NCI-H2196 (cell line): ENCODE results near the gene AFG1L.
"Not testable (repeated sequence)": the region's sequence is repeated elsewhere in the genome, so short reads cannot be mapped to it uniquely, and the experiment has no call there.

Source experiments
- DNase-seq: peaks from one replicate; lab custom pipeline; 2025; ENCODE audit not compliant: unreplicated experiment; lab: John Stamatoyannopoulos, UW

The AFG1L gene

DNA sequence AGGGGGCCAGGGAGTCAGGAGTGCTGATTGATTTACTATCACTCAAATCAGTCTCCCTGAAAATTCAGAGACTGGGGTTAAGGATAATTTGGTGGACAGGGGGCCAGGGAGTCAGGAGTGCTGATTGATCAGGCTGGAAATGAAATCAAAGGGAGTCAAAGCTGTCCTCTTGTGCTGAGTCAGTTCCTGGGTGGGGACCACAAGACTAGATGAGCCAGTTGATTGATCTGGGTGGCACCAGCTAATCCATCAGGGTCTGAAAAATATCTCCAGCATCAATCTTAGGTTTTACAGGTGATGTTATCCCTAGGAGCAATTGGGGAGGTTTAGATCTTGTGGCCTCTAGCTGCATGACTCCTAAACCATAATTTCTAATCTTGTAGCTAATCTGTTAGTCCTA, 6.1 kb upstream of the AFG1L start:
- no peak for DNase-seq

DNA sequence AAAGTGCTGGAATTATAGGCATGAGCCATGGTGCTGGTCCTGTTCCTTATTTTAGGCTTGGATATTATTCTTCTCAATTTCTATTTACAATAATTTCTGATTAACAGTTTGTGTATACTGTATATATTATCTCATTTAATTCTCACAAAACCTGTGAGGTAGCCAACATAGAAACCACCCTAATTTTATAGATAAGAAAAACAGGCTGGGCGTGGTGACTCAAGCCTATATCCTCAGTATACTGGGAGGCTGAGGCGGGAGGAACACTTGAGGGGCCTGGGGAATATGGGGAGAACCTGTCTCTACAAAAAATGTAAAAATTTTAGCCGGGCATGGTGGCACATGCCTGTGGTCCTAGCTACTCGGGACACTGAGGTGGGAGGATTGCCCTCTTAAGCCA, 3.8 kb upstream of the AFG1L start:
- no peak for DNase-seq

DNA sequence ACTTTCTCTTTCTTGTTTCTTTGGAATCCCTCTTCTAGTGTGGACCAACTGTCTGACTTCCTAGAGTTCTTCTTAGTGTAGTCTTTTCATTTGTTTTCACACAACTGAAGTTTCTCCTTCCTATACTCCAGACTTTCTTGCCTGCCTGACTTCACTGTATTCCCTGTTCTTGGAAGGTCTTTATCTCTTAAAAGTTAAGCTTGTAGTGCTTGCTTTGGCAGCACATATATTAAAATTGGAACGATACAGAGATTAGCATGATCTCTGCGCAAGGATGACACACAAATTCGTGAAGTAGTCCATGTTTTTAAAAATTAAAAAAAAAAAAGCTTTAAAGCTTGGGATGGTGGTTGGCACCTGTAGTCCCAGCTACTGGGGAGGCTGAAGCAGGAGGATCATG, 2.3 kb upstream of the AFG1L start:
- not testable (repeated sequence) for DNase-seq

DNA sequence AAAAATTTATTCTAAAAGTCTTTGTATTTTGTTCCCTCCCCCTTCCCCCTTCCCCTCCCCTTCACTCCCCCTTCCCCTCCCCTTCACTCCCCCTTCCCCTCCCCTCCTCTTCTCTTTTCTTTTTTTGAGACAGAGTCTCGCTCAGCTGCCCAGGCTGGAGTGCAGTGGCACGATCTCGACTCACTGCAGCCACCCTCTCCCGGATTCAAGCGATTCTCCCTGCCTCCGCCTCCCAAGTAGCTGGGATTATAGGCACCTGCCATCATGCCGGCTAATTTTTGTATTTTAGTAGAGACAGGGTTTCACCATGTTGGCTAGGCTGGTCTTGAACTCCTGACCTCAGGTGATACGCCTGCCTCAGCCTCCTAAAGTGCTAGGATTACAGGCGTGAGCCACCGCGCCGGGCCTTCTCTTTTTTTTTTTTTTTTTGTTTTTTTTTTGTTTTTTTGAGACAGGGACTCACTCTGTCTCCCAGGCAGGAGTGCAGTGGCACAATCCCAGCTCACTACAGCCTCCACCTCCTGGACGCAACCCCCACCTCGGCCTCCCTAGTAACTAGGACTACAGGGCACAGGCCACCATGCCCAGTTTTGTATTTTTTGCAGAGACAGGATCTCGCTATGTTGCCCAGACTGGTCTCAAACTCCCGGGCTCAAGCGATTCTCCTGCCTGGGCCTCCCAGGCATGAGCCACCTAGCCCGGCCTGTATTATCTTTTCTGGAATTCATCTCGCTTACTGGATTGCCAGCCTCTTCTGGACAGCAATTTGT, 1.1 kb upstream of the AFG1L start:
- DNase-seq = no peak

DNA sequence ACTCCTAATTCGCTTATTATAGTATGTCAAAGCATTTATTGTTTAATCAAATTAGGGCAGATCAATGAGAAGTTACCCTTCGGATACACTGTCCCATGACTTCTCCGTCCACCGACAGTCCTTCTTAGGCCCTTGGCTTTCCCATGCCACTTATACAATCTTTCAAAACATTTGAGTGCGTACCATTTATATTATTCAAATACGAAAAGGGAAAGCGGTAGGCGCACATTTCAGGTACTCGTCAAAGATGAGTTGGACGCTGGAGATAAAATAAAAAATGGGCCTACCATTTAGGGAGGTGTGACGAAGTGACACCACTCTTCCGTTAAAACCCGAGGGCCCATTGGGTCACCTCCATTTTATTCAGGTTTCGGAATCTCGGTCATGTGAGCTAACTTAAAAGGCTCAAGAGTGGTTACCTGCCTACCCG, 542 bp upstream of the AFG1L start:
- no peak for DNase-seq

DNA sequence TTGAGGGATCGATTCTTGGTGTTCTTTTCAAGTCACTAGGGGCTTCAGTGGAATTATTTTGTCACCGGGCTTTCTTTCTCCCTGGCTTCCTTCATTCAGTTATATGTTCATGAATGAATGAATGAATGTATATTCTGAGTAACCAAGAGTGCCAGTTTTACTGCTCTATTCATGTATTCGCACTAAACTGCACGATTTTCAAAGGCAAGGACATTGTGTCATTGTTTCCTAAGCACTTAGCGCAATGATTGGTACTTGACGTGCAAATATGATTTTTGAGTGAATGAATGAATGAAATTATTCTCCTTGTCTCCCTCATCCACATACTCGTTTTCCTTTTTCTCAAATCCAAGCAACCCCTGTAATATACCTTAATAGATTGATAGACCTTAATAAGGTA, 822 bp downstream of the AFG1L start:
- peak; percentile 25 for DNase-seq

DNA sequence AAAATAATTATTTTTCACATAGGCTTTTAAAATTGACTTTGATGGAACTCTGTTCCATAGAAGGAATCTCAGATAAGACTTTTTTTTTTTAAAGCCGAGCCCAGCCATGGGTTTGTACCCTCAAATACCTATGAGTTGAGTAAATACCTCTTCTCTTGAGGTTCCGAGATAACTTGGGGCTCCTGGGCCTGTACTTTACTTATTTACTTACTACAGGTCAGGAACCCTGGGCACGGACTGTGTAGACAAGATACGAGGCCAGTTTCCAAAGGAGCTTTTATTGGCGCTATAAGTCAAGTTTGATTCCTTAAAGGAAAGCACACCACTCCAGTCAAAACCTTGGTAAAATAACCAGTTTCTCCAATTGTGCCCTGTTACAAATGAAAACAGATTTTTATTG, 7.5 kb downstream of the AFG1L start:
- DNase-seq = no peak

DNA sequence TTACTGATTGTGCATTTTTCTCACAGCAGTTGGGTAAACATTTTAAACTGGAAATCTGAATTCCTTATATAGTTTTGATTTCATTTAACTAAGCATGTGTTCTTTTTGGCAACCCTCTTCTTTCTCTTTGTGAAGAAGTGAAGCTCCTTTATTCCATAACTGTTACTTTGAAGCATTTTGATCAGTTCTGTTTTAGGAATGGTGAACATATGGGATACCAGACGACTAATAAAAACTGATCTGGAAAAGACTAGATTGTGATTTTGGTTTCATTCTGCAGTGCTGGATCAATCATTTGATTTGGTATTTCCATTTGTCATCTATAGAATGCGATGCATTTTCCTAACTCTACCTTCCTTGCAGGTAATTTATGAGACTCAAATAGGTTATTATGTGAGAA, 9.8 kb downstream of the AFG1L start:
- no peak for DNase-seq

DNA sequence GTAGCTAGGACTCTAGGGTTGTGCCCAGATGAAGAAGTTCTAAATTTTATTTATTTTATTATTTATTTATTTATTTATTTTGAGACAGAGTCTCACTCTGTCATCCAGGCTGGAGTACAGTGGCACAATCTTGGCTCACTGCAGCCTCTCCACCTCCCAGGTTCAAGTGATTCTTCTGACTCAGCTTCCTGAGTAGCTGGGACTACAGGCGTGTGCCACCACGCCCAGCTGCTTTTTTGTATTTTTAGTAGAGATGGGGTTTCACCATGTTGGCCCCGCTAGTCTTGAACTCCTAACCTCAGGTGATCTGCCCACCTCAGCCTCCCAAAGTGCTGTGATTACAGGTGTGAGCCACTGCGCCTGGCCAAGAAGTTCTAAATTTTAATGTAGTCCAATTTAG, 13.8 kb downstream of the AFG1L start:
- DNase-seq = not testable (repeated sequence)

DNA sequence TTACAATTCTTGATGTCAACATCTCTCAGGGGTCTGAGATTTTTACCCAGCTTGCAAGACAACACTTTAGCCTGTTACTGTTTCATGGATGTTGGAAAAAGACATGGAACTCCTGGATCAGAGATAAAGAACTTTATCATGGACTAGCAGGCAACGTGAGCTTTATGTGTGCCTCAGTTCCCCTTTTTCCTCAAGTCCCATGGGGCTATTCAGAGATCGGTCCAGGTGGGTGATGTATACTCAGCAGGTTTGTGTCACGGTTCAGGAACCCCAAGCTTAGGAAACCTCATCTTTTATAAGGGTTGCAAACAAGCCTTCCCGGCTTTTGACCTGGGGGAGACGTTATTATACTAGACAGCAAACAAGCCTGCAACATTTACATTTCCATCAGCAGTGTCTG, 15.0 kb downstream of the AFG1L start:
- DNase-seq = no peak

DNA sequence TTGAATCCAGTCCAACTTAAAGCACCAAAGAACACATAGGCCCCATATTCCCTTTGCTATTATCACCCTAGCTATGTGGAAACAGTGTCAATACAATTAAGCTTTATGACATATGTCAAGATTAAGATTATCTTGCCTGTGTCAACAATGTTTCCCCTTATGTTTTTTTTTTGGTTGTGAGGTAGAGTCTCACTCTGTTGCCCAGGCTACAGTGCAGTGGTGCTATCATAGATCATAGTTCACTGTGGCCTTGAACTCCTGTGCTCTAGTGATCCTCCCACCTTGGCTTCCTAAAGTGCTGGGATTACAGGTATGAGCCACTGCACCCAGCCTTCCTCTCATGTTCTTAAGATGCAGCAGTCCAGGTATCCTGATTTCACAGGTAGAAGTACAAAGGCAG, 17.8 kb downstream of the AFG1L start:
- DNase-seq = no peak

DNA sequence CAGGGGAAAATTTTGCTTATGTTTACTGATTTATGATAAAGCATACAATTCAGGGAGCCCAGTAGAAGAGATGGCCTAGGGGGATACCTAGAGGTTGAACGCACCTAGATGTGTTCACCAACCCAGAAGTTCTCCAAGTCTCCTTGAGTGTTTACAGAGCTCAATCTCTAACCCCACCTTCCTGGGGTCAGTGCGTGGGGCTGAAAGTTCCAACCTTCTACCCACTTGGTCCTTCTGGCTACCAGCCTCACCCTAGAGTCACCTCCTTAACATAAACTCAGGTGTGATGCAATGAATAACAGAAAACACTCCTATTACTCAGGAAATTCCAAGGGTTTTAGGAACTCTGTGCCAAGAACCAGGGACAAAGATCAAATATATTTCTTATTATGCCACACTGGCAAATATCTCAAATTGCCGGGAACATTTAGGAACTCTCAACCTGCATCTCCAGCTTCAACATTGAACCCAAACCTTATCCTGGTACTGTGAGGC, 26.4 kb downstream of the AFG1L start:
- no peak for DNase-seq

DNA sequence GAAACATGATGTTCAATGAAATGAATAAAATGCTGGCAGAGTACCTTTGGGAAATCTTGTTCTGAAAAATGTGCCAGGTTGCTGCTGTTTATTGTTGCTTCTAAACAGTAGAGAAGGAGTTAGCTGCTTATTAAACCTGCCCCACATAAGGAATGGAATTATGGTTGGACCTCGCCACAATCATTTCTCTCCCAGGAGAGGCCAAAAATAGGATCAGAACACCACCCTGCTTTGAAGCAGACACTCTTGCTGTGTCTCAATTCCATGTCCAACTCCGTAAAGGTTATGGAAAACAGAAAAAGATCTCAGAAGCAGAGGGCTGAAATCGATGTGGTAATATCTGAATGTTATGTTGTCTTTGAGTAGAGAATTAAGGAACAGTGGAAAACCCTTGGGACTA, 27.9 kb downstream of the AFG1L start:
- no peak for DNase-seq

DNA sequence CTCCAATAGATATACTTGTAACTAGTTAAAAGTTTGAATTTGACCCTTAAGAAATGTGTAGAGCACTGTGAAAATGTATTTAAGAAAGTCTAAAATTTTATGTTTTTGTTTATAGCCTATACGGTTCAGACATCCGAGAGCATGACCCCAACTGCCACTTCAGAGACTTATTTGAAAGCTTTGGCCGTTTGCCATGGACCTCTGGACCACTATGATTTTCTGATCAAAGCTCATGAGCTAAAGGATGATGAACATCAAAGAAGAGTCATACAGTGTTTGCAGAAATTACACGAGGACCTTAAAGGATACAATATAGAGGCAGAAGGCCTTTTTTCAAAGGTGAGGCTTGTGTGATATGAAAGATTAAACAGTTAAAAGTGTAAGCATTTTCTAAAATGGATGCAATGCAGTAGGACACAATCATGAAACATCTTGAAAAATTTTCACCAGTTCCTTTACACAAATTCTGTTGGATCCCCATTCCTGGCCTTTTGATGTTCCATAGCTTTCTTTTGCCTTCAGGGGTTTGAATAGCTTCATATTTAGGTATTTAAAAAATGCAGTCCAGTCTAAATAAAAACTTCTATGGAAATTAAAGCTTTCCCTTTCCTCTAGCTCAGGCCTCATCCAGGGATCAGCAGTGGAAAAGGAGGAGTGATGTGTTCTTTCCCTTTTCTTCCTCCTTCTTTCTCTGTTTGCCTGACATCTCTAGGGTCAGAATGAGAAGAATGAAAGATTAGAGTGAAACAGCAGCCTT, 29.0 kb downstream of the AFG1L start:
- DNase-seq = no peak

DNA sequence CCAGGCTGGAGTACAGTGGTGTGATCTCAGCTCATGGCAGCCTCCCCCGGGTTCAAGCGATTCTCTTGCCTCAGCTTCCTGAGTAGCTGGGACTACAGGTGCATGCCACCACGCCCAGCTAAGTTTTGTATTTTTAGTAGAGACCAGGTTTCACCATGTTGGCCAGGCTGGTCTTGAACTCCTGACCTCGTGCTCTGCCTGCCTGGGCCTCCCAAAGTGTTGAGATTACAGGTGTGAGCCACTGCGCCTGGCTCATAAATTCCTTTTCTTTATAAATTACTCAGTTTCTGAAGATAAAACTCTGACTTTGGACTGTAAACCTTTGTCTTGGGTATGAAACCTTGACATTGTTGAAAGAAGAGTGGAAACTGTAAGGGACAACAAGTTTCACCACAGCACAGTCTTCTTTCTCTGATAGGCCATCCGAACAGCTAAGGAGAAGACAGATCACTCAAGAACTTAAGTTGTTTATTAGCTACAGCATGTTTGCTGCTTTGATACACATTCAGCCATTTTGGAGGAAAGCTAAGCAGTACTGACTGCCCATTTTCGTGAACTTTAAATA, 35.4 kb downstream of the AFG1L start:
- not testable (repeated sequence) for DNase-seq

DNA sequence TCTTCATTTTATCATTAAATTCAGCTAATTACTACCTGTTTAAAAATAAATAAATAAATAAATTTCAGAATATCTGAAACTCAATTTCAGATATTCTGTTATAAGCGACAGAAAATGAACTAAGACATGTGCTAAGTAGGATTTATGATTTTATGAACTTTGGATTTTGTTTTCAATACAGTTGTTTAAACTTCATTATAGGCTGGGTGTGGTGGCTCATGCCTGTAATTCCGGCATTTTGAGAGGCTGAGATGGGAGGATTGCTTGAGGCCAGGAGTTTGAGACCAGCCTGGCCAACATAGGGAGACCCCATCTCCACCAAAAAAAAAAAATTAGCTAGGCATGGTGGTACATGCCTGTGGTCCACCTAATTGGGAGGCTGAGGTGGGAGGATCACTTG, 36.0 kb downstream of the AFG1L start:
- DNase-seq = no peak

DNA sequence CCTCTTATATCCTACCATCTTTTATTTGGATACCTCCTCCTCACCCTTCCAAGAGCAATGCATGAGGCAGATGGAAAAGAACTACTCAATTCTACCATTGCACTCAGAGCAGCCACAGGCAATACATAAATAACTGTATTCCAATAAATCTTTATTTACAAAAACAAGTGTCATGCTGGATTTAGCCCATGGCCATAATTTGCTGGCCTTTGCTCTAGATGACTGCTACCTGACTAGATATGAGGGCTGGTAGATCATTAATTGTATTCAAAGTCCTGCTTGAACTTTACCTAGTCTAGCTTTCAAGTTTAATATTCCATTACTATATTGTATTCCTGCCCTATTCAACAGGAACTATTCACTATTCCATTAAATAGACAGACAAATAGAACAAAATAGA, 37.1 kb downstream of the AFG1L start:
- no peak for DNase-seq

DNA sequence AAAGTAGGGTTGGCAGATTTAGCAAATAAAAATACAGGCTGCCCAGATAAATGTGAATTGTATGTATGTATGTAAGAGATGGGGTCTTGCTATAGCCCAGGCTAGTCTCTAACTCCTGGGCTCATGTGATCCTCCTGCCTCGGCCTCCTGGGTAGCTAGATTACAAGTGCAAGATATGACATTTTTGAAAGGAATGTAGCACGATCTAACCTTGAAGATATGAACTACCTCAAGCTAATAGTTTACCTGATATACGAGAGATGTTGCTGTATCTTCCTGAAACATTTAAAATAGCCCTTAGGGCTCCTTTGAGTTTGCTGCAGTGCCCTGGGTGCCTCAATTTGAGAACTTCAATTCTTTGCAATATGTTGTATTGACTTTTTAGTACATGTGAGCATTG, 42.1 kb downstream of the AFG1L start:
- DNase-seq = no peak

DNA sequence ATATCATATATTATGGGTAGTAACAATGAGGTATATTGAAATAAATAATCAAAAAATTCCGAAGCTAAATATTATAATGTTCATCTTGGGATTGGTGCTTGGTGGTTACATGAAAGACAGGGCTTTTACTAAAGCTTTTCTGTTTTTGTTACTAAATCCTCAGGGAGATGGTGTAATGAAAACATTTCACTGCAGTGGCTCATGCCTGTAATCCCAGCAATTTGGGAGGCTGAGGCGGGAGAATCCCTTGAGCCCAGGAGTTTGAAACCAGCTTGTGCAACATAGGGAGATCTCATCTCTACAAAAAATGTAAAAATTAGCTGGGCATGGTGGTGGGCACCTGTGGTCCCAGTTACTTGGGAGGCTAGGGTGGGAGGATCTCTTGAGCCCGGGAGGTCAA, 42.9 kb downstream of the AFG1L start:
- DNase-seq = no peak

DNA sequence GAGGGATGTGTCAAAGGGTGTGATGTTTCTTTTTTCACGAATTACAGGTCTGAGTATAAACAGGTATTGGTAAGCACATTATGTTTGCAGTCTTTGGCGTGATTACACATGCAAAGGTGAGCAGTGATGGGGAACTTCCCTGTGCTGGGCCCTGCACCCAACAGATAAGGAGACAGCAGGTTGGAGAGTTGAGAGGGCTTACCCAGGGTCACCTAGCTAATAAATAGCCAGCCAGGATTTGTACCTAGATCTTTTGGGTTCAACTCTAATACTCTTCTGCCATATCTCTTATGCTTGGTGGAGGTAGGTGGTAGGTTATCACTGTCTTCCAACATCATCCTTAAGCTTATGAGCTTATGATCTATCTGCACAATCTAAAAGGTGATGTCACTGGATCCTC, 46.5 kb downstream of the AFG1L start:
- no peak for DNase-seq

DNA sequence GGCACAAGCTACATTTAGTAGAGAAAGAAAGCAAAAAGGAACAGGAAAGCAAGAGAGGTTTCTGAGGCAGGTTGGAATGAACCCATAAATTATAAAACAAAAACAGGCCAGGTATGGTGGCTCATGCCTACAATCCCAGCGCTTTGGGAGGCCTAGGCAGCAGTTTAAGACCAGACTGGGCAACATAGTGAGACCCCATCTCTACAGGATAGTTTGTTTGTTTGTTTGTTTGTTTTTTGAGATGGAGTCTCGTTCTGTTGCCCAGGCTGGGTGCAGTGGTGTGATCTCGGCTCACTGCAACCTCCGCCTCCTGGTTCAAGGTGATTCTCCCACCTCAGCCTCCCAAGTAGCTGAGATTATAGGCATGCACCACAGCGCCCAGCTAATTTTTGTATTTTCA, 49.0 kb downstream of the AFG1L start:
- no peak for DNase-seq

DNA sequence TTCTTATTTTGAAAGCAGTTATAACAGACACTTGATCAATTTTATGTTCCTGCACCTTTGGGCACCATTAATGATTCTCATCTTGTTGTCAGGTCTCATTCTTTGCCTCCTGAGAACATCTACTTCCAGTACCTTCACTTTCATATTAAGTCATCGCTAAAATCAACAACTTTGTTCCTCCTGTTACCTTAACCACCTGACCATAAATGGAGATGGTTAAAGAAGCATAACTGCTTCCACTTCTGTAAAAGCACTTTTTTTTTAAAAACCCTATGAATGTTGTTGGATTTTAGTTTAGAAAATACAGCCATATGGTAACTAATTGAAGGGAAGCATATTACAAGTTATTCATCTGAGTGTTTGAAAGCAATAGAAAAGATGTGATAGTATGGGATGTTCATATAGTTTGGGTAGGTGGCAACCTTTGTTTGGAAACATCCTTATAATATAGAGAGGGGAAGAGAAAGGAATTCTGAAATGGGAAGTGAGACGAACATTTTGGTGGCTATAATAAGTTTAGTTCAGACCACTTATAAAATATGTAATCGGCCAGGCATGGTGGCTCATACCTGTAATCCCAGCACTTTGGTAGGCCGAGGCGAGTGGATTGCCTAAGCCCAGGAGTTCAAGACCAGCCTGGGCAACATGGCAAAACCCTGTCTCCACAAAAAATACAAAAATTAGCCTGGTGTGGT, 53.9 kb downstream of the AFG1L start:
- no peak for DNase-seq
